Activated CD8-positive, alpha-beta memory T cell treated with anti-CD3 and anti-CD28 coated beads for 24 hours (primary cell): ENCODE data around the gene SNX25.
"Not testable (repeated sequence)": the region's sequence is repeated elsewhere in the genome, so short reads cannot be mapped to it uniquely, and the experiment has no call there.

ENCODE experiments used
- DNase-seq: peaks from one replicate; pipeline ENCODE4 v3.0.0-alpha.2; 2020

The SNX25 gene

GRCh38 chr4:185205073-185205472 lies 4.3 kb upstream of the SNX25 start:
- DNase-seq: not testable (repeated sequence)

- DNase-seq: no peak
Observed at GRCh38 chr4:185205697-185206342, 3.6 kb upstream of the SNX25 start.

GRCh38 chr4:185207466-185207865 lies 1.9 kb upstream of the SNX25 start:
- DNase-seq: no peak

- not testable (repeated sequence) for DNase-seq
Observed at GRCh38 chr4:185209852-185210101, 379 bp downstream of the SNX25 start.

GRCh38 chr4:185210102-185210981 lies 944 bp downstream of the SNX25 start:
- DNase-seq: peak; percentile 77

GRCh38 chr4:185211035-185211434 lies 1.6 kb downstream of the SNX25 start:
- DNase-seq: no peak

- no peak for DNase-seq
Observed at GRCh38 chr4:185211641-185212040, 2.2 kb downstream of the SNX25 start.

- DNase-seq: no peak
Observed at GRCh38 chr4:185212581-185212980, 3.2 kb downstream of the SNX25 start.

GRCh38 chr4:185213877-185214276 lies 4.5 kb downstream of the SNX25 start:
- DNase-seq: no peak

GRCh38 chr4:185215261-185215660 lies 5.9 kb downstream of the SNX25 start:
- DNase-seq: no peak

GRCh38 chr4:185217408-185217975 lies 8.1 kb downstream of the SNX25 start:
- no peak for DNase-seq

GRCh38 chr4:185218312-185218711 lies 8.9 kb downstream of the SNX25 start:
- DNase-seq: no peak

- no peak for DNase-seq
Observed at GRCh38 chr4:185219551-185220344, 10.3 kb downstream of the SNX25 start.

GRCh38 chr4:185221491-185221890 lies 12.1 kb downstream of the SNX25 start:
- DNase-seq: no peak

GRCh38 chr4:185221912-185222311 lies 12.5 kb downstream of the SNX25 start:
- DNase-seq: no peak

- DNase-seq: no peak
Observed at GRCh38 chr4:185222598-185222997, 13.2 kb downstream of the SNX25 start.

- DNase-seq: no peak
Observed at GRCh38 chr4:185224597-185224996, 15.2 kb downstream of the SNX25 start.

GRCh38 chr4:185225940-185226339 lies 16.5 kb downstream of the SNX25 start:
- no peak for DNase-seq

- no peak for DNase-seq
Observed at GRCh38 chr4:185227131-185227551, 17.7 kb downstream of the SNX25 start.

- no peak for DNase-seq
Observed at GRCh38 chr4:185227713-185228278, 18.4 kb downstream of the SNX25 start.

GRCh38 chr4:185229021-185229818 lies 19.8 kb downstream of the SNX25 start:
- no peak for DNase-seq

- no peak for DNase-seq
Observed at GRCh38 chr4:185232370-185232769, 23.0 kb downstream of the SNX25 start.
